HTR-8/SVneo (cell line): Measurements from ENCODE around the gene COA1.
"Not testable (repeated sequence)": the region's sequence is repeated elsewhere in the genome, so short reads cannot be mapped to it uniquely, and the experiment has no call there.

Experiments used
- DNase-seq: peaks from one replicate; pipeline ENCODE4 v3.0.0; 2011; ENCODE audit warnings: low spot score, mixed read lengths; ENCODE audit not compliant: insufficient read length
- FAIRE-seq: peaks from 2 replicates; lab custom pipeline; 2011; peaks lifted over from hg19 to GRCh38; lab: Jason Lieb, UNC

Gene COA1

DNA sequence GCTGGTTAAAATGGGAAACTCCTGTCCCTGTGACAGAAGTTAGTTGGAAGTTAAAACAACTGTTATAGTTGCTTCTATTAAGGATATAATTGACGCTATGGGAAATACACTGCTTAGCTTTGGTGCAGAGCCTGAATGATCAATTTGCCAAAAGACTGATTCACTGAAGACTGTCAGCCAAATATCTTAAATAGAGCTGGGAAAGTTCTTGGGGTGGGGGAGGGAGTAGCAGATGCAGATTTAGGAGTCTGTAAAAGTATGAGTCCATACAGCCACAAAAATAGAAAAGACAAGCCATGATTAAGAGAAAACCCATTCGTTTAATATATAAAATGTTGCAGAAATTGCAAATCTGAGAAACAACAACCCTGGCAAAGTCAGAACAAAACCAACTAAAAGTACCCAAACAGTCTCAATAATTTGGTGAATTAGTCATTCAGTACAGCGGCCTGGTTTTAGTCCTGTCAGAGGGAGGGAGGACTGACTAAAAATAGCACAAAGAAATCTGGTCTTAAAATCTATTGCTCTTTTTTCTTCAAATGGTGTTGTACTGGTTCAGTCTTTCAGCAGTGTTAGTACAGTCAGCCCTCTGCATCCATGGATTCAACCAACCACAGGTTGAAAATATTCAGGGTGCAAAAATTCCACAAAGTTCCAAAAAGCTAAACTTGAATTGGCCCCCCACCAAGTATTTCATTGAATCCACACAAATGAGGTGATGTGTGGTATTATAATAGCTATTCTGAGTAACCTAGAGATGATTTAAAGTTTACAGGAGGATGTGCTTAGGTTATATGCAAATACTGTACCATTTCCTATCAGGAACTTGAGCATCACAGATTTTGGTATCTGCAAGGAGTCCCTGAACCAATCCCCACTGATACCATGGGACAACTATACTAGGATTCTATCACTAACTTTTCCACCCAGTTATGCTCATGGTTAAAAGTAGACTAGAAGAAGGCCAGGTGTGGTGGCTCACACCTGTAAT is 116.4 kb downstream of the COA1 start:
- no peak for DNase-seq
- no peak for FAIRE-seq

DNA sequence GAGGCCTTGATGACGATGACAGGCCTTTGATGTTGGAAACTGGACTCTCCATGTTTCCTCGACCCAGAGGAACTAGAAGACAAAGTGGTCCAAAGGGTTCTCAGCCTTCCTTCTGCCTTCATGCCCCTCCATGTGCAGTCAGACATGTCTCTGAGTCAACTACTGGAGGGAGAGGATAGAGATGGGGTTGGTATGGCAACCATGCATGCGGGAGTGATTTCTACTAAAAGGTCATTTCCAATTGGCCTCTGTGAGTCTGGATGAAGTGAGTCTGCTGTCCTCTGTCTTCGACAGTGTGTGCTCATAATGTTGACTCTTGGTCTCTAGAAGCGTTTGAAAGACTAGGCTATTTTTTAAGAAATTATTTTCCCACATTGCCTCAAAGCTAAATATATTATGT is 117.2 kb downstream of the COA1 start:
- DNase-seq: no peak
- no peak for FAIRE-seq

DNA sequence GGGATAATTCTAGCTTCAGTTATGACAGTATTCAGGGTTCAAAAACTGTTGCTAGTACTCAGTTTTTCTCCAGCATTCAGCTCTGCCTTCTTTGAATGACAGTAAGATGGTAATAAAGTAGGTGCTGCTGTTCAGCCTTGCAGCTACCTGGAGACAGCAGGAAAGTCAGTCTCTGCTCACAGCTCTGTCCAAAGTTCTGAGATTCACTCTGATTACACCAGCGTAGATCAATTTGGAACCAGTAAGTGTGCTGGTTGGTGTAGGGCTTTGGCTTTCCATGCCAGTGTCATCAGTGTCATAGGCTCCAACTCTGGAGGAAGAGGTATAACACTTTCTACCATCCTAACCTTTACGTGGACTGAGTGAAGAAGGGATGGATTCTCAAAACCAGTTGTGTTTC is 120.2 kb downstream of the COA1 start:
- FAIRE-seq: no peak
- DNase-seq: no peak

DNA sequence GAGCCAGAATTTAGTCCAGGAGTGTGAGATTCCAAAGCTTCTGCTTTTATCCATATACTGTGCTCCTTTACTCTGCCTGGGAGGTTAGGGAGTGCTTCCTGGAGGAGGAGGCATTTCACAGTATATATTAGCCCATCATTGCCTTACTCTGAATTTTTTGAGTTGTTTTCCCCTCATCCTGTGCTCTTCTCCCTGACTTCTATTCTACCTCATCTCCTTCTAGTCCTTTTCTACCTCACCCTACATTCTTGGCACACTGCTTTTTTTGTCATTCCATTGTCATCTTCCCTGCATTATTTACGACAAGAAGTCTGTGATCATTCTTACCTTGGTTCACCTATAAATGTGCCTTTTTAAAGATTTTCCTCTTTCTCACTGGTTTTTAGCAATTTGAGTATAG is 125.1 kb downstream of the COA1 start:
- DNase-seq: no peak
- FAIRE-seq: no peak

DNA sequence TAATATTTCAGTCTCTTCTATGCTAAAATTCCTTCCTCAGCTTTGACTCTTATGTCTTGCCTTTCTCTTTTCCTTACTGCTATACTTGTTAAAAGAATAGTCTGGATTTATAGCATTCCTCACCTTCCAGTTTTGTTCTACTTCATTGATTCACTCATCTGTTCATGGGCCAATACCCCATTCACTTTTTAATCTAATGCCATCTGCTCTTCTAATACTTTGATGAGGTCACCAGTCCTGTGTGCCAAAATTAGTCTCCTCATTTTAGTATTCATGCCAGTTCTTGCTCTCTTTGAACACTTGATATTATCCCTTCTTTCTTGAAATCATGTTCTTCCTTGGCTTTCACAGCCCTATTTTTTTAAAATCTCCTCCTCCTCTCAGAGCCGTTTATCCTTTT is 127.1 kb downstream of the COA1 start:
- DNase-seq: no peak
- no peak for FAIRE-seq

DNA sequence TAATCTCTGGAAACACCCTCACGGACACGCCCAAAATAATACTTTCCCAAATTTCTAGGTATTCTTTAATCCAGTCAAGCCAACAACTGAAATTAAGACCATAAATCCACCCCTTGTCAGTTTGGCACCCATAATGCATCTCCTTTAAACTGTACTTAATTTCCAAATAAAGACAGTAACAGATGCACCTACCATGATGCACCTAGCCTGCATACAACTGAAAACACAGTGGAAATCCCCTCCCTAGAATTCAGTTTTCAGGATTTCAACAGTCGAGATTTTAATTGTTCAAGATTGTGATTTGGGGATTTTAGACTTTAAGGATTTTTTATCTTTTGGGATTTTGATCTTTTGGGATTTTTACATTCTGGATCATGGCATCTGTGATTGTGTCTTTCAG is 129.3 kb downstream of the COA1 start:
- no peak for DNase-seq
- FAIRE-seq: no peak

DNA sequence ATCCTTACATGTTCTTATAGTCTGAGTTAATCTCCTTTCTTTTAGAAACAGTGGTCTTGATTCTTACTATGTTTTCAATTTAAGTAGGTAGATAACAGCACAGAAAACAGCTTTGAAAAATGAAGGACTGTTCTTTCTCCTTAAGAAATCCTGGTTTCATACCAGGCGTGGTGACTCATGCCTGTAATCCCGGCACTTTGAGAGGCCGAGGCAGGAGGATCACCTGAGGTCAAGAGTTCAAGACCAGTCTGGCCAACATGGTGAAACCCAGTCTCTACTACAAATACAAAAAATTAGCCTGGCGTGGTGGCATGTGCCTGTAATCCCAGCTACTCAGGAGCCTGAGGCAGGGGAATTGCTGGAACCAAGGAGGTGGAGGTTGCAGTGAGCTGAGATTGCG is 132.9 kb downstream of the COA1 start:
- DNase-seq, FAIRE-seq: not testable (repeated sequence)

DNA sequence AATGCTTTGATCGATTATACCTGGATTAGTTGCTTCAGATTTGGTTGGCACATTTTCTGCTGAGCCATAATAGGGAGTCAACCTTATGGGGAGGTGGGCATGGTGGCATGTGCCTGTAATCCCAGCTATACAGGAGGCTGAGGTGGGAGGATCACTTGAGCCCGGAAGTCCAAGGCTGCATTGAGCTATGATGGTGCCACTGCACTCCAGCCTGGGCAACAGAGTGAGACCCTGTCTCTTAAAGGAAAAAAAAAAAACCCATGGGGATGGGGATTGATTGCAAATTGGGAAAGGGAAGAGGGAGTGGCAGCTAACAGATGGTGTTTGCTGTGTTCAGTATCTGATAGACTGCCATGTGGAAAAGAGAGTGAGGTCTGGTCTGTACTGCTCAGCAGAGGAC is 135.3 kb downstream of the COA1 start:
- DNase-seq (no peak), FAIRE-seq (no peak)

DNA sequence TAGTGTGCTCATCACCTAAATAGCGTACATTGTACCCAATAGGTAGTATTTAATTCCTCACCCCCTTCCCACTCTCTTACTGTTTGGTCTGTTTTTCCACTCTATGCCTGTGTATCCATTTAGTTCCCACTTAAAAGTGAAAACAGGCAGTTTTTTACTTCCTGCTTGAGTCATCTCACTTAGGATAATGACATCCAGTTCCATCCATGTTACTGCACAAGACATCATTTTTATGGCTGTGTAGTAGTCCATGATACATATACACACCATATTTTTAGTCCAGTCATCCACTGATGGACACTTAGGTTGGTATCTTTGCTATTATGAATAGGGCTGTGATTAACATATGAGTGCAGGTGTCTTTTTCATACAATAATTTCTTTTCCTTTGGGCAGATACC is 136.3 kb downstream of the COA1 start:
- FAIRE-seq (no peak), DNase-seq (no peak)

DNA sequence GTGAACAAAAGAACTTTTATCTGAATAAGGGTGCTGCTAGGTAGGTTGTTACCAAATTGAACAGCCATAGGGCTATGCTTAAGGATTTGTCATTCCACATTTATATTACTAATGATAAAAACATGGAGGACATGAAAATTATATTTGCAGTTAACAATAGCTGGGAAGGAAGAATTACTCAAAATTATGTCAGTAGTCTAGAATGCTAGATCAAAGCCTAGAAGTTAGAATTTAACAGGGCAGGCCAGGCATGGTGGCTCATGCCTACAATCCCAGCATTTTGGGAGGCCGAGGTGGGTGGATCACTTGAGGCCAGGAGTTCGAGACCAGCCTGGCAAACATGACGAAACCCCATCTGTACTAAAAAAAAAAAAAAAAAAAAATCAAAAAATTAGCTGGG is 137.0 kb downstream of the COA1 start:
- DNase-seq: no peak
- no peak for FAIRE-seq

DNA sequence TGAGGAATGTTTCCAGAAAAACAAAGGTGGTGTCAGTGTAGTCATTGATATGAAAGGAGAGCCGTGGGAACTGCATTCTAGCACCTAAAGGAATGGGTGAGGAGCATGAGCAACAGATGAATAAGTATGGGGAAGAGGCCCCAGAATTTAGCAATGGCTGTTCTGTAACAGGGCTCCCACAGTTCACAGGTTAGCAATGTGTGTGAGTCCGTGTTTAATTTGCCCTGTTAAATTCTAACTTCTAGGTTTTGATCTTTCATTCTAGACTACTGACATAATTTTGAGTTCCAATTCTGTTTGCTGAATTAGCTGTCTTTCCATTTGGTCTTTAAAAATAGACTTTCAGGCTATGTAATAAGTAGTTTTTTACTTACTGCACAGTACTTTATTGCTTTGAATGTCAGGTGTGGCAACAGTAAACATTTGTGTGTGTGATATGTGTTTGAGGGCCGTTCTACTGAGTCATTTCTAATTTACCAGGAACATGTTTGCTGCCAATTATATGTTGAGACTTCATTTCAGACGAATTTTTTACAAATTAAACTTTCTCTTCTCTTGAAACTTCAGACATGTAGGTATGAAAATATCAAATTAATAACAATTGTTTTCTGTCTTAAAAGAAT is 137.7 kb downstream of the COA1 start:
- FAIRE-seq (no peak), DNase-seq (no peak)

DNA sequence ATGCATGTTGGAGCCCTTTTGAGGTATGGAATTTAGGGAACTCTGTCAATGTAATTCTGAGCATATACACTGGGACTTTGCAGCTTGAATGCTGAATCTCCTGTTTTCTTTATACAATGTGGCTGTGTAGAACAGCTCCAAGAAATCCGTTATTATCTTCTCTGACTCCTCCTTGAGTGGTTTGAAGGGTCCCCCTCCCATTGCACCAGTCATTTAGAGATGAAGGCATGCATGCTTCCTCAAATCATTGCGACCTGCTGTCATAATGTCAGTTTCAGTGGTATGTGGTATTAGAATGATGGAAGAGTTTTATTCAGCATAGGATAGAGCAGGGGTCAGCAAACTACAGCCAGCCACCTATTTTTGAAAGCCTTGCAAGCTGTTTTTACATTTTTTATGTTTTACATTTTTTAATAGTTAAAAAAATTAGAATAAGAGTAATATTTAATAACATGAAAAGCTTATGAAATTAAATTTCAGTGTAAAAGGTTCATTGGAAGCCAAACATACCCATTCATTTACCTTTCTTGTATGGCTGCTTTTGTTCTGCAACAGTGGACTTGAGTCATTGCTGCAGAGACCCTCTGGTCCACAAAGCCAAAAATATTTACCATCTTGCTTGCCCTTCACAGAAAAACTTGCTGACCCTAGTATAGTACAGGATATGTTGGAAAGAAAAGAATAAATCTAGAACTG is 138.3 kb downstream of the COA1 start:
- FAIRE-seq (no peak), DNase-seq (no peak)

DNA sequence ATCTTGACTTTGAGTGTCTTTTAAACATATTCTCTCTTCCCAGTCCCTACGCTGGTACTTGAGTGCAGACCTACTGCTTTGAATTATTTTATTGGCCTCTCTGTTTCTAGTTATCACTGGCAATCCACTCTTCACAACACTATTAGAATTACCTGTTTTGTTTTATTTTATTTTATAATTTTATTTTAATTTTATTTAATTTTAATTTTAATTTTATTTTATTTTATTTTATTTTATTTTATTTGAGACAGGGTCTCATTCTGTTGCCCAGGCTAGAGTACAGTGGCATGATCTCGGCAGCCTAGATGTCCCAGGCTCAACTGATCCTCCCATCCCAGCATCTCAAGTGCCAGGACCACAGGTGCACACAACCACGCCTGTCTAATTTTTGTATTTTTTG is 139.6 kb downstream of the COA1 start:
- FAIRE-seq: no peak
- DNase-seq: no peak
